Right ventricle myocardium superior (tissue), 1 donor: ENCODE results near the gene TMEM106C. TPM values are rescaled to one million over a fixed set of nuclear protein-coding genes. Genes with fewer than 3 reads are reported as not detected.
"Not testable (repeated sequence)": the region's sequence is repeated elsewhere in the genome, so short reads cannot be mapped to it uniquely, and the experiment has no call there.

ENCODE experiments used
- ATAC-seq: fragments of 200-7000 bp; cut with Tn5 transposase; one replicate; pipeline ENCODE4 v1.9.1; 2020; ENCODE audit warnings: mild to moderate bottlenecking; ENCODE audit not compliant: poor library complexity
- DNase-seq: peaks from one replicate; pipeline ENCODE4 v3.0.0-alpha.2; 2020
- intact Hi-C: fragments of 100-400 bp; cut with DNase I; formaldehyde crosslinking; loops from one replicate; pipeline ENCODE4 v1.11.2; 2022
- total RNA-seq: library from RNA; stranded (reverse); fragmentation: NEBNext Ultra II Directional; extraction: Animal tissue kit (Norgen Biotek cat#: 25700); gene quantifications from one replicate; pipeline ENCODE4 v1.2.1, GENCODE V29; 2021
- donor health status: DM: no; HTN: yes; CAD: no; lungs with severe emphysema.

Gene TMEM106C
- total RNA-seq, 1 donor from 2014 or later = 42.5 TPM

DNA sequence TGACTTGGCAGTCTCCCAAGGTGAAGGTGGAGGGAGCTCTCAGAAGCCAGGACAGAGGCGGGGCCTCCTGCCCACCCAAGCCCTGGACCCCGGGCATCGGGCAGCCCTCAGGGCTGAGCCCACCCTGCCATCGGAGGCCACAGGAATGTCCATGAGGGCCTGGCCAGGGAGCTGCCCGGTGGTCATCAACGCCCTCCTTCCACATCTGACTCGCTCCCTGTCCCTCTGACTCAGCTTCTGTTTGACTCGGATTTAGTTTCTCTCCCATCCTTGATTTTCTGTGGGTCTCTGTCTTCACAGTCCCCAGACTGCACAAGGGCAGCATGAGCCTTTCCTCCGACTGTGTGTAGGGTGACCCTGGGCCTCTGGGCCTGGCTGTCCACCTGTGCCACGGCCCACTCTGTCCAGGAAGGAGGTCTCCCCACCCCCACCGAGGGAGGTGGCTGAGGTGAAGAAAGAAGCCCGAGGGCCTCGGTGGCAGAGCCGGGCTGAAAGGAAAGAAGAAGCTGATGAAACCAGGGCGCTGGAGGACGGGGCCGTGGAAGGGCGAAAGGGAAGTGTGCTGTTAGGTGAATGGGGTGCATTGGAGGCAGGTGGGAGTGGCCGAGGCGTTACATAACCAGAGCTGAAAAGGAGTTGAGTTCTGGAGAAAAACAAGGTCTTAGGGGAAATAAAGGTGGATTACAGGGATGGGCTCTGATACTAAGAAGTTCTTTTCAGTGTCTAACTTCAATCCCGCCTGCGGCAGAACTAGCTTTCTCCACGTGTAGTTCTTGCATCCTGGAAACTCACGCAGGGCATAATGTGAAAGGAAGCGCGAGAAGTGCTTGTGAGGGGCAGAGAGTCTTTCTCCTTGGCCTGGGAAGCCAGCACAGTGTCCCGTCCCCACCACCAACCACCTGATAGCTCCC lies 16.7 kb upstream of the TMEM106C start:
- DNase-seq (no peak), ATAC-seq (no peak)
- intact Hi-C loops = loop anchor here (5.0 to 10.0 kb wide), 2 partner anchors 44 to 218 kb away; partner anchors contain the start of gene VDR

DNA sequence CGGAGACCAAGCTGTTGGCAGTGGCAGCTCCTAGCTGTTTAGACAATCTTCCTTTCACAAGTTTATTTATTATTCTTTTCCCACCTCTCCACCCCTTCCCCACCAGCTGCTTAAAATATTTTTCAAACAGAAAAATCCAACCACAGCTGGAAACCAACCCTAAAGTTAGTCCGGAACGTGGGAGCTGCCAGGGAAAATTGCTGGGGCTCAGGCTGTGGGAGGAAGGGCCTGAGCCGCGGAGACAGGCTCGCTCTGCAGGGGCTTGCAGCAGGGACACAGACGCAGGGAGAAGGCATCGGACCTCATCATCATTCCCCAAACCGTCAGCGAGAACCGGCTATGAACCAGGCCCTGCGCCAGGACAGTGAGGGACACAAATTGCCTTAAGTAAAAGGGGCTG lies 16.1 kb upstream of the TMEM106C start:
- ATAC-seq (no peak), DNase-seq (no peak)
- intact Hi-C loops = loop anchor here (5.0 to 10.0 kb wide), 2 partner anchors 45 to 217 kb away; partner anchors contain the start of gene VDR

DNA sequence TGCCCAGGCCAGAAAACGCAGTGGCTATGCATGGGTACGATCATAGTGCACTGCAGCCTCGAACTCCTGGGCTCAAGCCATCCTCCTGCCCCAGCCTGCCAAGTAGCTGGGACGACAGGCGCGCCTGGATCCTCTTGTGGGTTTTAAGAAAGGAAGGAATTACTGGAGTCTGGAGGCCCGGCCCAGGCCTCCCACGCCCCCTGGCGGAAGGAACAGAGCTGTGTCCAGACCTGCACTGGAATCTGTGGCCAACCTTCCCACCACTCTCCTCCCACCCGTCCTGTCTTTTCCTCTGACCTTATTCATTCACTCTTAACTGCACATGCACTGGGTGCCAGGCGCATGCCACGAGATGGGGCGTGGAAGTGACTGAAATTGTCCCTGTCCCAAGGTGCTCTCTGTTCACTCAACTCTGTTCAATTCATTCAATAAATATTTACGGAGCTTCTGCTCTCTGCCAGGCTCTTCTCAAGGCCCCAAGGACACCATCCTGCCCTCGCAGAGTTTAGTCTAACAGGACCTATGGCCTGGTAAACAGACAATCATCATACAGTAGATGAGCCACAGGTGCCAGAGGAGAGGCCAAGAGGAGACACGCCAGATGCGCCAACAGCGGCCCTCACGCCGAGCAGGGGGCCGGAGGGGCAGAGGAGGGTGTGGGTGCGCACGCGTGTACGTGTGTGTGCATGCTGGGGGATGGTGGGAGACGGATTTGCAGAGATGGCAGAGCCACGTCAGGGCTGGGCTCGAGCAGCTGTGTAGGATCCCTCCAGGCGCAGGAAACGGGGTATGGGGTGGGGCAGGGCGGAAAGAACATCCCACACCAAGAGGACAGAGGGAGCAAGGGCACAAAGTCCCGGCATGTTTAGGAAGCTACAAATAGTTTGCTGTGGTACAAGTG lies 13.7 kb upstream of the TMEM106C start:
- peak; percentile 96 for ATAC-seq
- DNase-seq = peak; percentile 88
- intact Hi-C loops = loop anchor here (5.0 to 10.0 kb wide), 2 partner anchors 47 to 215 kb away; partner anchors contain the start of gene VDR

GRCh38 chr12:47950856-47951468 lies 12.4 kb upstream of the TMEM106C start:
- ATAC-seq (no peak), DNase-seq (no peak)
- intact Hi-C loops = no loop called here

GRCh38 chr12:47954058-47954457 lies 9.3 kb upstream of the TMEM106C start:
- intact Hi-C loops = no loop called here
- ATAC-seq (no peak), DNase-seq (no peak)

DNA sequence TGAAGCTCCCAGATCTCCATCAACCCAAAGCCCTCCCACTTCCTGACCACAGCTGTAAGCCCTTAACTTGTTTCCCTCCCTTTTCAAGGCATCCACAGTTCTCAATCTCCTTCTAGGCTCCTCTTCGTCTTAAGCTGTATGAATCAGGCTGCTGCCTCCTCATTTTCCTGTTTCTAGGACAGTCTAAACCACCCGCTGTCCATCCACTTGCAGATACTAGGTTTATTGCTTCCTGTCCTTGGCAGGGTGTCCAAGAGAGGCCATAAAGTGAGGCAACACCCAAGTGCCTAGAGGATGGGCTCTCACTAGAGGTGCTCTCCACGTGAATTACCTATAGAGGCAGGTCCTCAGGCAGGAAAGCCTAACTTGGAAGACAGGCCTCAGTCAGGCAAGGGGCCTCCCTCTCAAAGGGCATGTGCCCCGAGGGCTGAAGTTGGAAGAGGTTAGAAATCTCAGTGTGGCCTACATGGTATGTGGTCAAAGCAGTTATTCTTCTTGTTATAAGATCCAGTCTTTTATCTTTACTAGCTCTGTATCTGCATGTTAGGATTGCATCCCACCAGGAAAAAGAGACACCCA lies 8.8 kb upstream of the TMEM106C start:
- ATAC-seq = no peak
- intact Hi-C loops = no loop called here
- DNase-seq = no peak

DNA sequence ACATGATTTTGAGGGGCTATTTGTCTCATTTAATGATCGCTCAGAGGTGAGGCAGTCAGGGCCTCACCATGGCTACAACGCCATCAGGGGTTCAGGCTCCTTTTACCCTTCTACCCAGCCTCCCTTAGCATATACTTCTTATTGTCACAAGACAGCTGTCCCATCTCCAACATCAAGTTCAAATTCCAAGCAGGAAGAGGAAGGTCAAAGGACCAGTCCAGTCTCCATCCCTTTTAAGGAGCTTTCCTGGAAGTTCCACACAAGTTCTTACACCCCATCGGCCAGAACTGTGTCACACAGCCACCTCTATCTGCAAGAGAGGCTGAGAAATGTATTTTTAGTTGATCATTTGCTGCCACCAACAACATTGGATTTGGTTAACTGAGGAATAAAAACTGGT lies 8.3 kb upstream of the TMEM106C start:
- intact Hi-C loops = no loop called here
- DNase-seq (no peak), ATAC-seq (no peak)

DNA sequence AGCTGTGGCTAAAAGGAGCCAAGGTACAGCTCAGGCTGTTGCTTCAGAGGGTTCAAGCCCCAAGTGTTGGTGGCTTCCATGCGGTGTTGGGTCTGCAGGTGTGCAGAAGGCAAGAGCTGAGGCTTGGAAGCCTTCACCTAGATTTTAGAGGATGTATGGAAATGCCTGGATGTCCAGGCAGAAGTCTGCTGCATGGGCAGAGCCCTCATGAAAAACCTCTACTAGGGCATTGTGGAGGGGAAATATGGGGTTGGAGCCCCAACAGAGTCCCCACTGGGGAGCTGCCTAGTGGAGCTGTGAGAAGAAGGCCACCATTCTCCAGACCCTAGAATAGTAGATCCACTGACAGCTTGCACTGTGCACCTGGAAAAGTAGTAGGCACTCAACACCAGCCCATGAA lies 5.7 kb upstream of the TMEM106C start:
- DNase-seq, ATAC-seq, intact Hi-C loops: not testable (repeated sequence)

DNA sequence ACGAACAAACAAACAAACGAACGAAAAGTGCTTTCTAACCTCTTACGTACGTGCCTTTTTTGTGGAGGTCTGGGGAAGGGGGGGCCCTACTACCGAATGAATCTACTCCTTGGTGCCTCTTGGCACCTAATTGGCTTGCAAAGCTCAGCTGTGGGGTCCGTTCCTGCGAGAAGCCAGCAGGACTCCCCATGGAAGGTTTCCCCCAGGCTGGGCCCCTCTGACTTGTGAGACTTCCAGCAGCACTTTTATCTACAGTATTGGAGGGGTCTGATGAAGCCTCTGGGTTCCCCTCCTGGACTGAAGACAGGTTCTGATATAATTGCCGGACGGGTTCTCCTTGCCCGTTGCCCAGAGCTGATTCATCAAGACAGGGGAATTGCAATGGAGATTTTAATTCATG lies 1.2 kb upstream of the TMEM106C start:
- no peak for DNase-seq
- ATAC-seq = no peak
- intact Hi-C loops = no loop called here

GRCh38 chr12:47964106-47964728 lies 821 bp downstream of the TMEM106C start:
- intact Hi-C loops = no loop called here
- ATAC-seq (no peak), DNase-seq (no peak)

DNA sequence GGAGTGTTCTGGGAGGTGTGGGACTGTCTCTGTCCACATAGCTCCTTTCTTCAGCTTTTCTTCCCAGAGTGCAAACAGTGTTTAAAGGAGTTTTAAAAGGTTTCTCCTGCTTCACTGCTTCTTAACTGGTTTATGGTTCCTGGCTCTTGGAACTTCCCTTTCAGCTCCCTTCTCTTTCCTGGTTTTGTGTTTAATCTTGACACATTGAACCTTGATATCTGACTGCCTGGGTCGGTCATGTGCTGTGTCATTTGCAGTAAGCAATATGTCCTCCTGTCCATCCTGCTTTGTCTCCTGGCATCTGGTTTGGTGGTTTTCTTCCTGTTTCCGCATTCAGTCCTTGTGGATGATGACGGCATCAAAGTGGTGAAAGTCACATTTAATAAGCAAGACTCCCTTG lies 2.2 kb downstream of the TMEM106C start:
- DNase-seq = no peak
- intact Hi-C loops = no loop called here

GRCh38 chr12:47967461-47968321 lies 4.3 kb downstream of the TMEM106C start:
- no peak for ATAC-seq
- intact Hi-C loops = no loop called here
- DNase-seq = no peak

More for the DNA sequence above, 2.2 kb downstream of the TMEM106C start:
- no peak for ATAC-seq

DNA sequence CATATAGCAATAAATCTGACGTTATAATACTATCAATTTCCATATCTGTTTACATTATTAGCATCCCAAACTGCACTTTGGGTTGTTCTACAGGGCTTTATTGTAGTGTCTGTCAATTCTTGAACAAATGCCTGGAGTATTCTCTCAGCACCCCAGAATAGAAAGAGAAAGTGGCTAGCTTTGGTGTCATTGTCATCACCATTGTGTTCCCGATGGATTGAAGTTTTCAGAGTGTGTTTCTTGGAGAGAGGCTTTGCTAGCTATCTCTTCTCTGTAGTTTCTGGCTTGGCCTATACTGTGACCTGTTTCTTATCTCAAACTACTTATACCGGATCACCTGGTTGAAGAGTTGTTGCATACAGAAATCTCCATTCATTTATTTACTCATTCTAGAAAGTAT lies 6.4 kb downstream of the TMEM106C start:
- peak; percentile 59 for ATAC-seq
- intact Hi-C loops = no loop called here
- no peak for DNase-seq

DNA sequence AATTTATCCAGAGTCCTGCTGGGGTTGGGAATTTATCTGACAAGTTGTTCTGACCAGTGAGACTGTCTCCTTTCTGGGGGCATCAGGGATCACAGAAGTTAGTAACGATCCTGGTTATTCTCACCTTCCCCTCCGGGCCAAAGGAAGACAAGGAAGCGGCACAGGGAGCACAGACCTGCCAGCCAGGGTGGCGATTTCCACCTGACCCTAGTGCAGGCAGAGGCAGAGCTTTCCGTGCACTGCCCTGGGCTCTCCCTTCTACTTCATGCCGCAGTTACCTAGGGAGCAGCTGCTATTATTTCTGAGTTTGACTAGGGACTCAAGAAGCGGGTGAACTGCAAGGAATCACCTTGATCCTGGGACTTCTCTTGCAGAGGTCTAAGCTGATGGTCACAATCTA lies 7.4 kb downstream of the TMEM106C start:
- no peak for ATAC-seq
- intact Hi-C loops = no loop called here

GRCh38 chr12:47972895-47973294 lies 9.5 kb downstream of the TMEM106C start:
- no peak for DNase-seq
- ATAC-seq = no peak
- intact Hi-C loops = no loop called here

More for the DNA sequence above, 7.4 kb downstream of the TMEM106C start:
- DNase-seq = no peak

GRCh38 chr12:47973870-47974269 lies 10.5 kb downstream of the TMEM106C start:
- no peak for ATAC-seq
- DNase-seq = no peak
- intact Hi-C loops = no loop called here

DNA sequence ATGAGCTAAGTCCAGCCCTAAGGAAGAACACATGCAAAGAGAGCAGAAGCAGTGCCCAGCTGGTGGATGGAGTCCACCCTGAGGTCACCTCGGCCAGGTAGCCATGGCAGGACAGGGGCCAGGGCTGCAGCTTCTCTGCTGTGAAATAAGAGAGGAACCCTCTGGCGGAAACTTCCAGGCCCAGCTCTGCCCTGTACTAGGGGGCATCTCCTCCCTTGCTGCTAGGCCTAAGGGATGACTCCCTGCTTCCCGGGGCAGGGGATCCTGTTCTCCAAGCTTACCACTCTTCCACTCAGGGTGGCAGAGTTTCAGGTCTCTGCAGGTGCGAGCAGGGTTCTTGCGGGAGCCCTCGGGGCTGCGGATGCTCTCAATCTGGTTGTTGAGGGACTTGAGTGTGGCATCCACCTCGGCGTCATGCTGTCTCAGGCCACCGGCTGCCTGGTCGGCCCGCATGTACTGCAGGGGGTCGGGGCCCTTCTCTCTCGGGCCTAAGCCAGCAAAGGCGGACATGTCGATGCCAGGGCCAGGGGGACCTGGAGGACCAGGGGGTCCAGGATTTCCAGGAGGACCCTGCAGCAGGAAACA lies 11.7 kb downstream of the TMEM106C start:
- ATAC-seq = no peak
- intact Hi-C loops = no loop called here

More for the DNA sequence above, 11.7 kb downstream of the TMEM106C start:
- no peak for DNase-seq
